Loucy (cell line): ENCODE measurements around the gene KDM5C.

Experiments used
- H2AFZ ChIP-seq: fragments of 200-600 bp; sonication (generic); 2 replicates; pipeline ENCODE4 v1.6.0; 2016; ENCODE audit warnings: antibody characterized with exemption, mild to moderate bottlenecking, low read length, moderate library complexity
- H3F3A ChIP-seq: fragments of 200-600 bp; 2 replicates; pipeline ENCODE4 v1.6.0; 2016; ENCODE audit warnings: antibody characterized with exemption, low read depth, mild to moderate bottlenecking
- H3K27me3 ChIP-seq: fragments of 200-600 bp; sonication (generic); 2 replicates; pipeline ENCODE4 v1.6.1; 2014; ENCODE audit warnings: low read length, mild to moderate bottlenecking; ENCODE audit not compliant: insufficient read depth, poor library complexity, severe bottlenecking
- H3K36me3 ChIP-seq: fragments of 200-600 bp; sonication (generic); 2 replicates; pipeline ENCODE4 v1.6.1; 2016; ENCODE audit warnings: low read length; ENCODE audit not compliant: insufficient read depth
- H3K4me1 ChIP-seq: fragments of 200-600 bp; sonication (generic); 2 replicates; pipeline ENCODE4 v1.5.1; 2014; ENCODE audit warnings: low read length, mild to moderate bottlenecking; ENCODE audit not compliant: insufficient read depth, poor library complexity, severe bottlenecking
- H3K4me2 ChIP-seq: fragments of 200-600 bp; sonication (generic); 2 replicates; pipeline ENCODE4 v1.6.0; 2014; ENCODE audit warnings: antibody characterized with exemption, low read length, low read depth, mild to moderate bottlenecking; ENCODE audit not compliant: poor library complexity, severe bottlenecking
- H3K4me3 ChIP-seq: fragments of 200-600 bp; sonication (generic); 2 replicates; pipeline ENCODE4 v1.5.1; 2014; ENCODE audit warnings: low read length, mild to moderate bottlenecking, mixed read lengths; ENCODE audit not compliant: poor library complexity, severe bottlenecking
- H3K79me2 ChIP-seq: fragments of 200-600 bp; sonication (generic); 2 replicates; pipeline ENCODE4 v1.6.1; 2014; ENCODE audit warnings: low read length; ENCODE audit not compliant: insufficient read depth
- H3K9ac ChIP-seq: fragments of 200-600 bp; sonication (generic); 2 replicates; pipeline ENCODE4 v1.6.0; 2014; ENCODE audit warnings: mild to moderate bottlenecking, low read depth, low read length, moderate library complexity; ENCODE audit not compliant: poor library complexity, severe bottlenecking
- H3K9me2 ChIP-seq: fragments of 200-600 bp; sonication (generic); replicated peaks from 2 replicates; pipeline ENCODE4 v1.6.1; 2016; ENCODE audit warnings: low read depth, low read length, mixed read lengths
- H3K9me3 ChIP-seq: fragments of 200-600 bp; sonication (generic); 2 replicates; pipeline ENCODE4 v1.6.1; 2014; ENCODE audit warnings: mild to moderate bottlenecking, antibody characterized with exemption, low read length, low read depth; ENCODE audit not compliant: insufficient read depth
- H4K20me1 ChIP-seq: fragments of 200-600 bp; sonication (generic); 2 replicates; pipeline ENCODE4 v1.6.0; 2014; ENCODE audit warnings: antibody characterized with exemption, low read length, mild to moderate bottlenecking; ENCODE audit not compliant: insufficient read depth, poor library complexity, severe bottlenecking
- EZH2phosphoT487 ChIP-seq: fragments of 200-600 bp; IDR thresholded peaks from 2 replicates; pipeline ENCODE4 v1.6.1; 2018; ENCODE audit warnings: antibody characterized with exemption, mild to moderate bottlenecking, moderate library complexity, borderline replicate concordance
- TF ChIP-seq, protein P1 (sequence below): fragments of 200-600 bp; sonication (generic); conservative IDR thresholded peaks from 2 replicates; pipeline ENCODE4 v1.5.1; 2014; ENCODE audit warnings: mild to moderate bottlenecking, antibody characterized with exemption, low read length

KDM5C gene

DNA sequence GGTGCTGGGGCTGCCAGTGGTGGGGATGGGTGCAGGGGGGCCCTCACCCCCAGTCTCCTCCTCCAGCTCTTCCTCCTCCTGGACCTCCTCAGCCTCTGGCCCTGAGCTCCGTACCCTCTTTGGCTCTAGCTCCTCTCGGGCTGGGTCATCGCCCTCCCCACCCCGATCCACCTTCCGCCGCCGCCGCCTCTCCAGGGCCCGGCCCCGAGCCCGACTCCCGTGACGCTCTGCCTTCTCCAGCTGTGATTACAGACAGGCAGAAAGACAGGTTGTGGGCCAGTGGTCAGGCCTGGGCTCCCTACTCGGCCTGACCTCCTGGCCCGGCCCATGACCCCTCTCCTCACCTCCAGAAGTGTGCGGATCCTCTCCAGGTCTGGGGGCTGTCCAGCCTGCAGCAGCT, 31.9 kb downstream of the KDM5C start:
- Histone ChIP-seq H3K36me3 (peaks cover 47% of the 10 kb centered on the region; the same call in 1 of the 2 replicates), H3K9ac (no peak overlapping the region), H3K4me1 (no peaks in the 10 kb centered on the region), H4K20me1 (no peaks in the 10 kb centered on the region), H3F3A (no peaks in the 10 kb centered on the region), H3K9me2 (no peaks in the 10 kb centered on the region), H3K4me2 (no peak overlapping the region), H3K4me3 (no peak overlapping the region), H3K9me3 (no peaks in the 10 kb centered on the region), H3K27me3 (no peaks in the 10 kb centered on the region), H2AFZ (no peak overlapping the region), H3K79me2 (no peaks in the 10 kb centered on the region)
- TF ChIP-seq, protein P1, sequence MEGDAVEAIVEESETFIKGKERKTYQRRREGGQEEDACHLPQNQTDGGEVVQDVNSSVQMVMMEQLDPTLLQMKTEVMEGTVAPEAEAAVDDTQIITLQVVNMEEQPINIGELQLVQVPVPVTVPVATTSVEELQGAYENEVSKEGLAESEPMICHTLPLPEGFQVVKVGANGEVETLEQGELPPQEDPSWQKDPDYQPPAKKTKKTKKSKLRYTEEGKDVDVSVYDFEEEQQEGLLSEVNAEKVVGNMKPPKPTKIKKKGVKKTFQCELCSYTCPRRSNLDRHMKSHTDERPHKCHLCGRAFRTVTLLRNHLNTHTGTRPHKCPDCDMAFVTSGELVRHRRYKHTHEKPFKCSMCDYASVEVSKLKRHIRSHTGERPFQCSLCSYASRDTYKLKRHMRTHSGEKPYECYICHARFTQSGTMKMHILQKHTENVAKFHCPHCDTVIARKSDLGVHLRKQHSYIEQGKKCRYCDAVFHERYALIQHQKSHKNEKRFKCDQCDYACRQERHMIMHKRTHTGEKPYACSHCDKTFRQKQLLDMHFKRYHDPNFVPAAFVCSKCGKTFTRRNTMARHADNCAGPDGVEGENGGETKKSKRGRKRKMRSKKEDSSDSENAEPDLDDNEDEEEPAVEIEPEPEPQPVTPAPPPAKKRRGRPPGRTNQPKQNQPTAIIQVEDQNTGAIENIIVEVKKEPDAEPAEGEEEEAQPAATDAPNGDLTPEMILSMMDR = no peak
- TF ChIP-seq EZH2phosphoT487 = no peak

DNA sequence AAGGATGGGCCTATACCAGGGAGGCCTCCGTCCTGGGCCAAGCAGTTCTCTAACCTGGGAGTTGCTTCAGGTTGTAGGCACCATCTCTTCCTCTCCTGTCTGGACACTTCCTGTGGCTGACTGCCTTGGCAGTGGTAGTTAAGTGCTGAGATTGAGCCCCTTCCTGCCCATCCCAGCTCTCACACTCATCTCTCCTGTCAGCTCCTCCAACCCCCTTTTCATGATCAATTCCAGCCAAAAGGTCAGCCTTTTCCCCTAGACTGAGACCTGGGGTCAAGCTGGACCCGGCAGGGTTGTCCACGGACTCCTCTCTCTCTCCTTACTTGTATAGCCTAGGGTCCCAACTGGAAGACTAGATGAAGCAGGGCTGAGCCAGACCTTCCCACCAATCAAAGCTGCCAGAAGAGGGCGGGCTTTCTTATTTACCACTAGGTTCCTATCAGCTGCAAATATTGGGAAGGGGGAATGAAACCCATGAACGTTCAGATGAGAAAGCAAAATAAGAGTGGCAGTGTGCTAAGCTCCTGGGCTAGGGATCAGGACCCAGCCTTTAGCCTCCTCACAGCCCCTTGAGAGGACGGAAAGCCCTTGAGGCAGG, 34.5 kb downstream of the KDM5C start:
- Histone ChIP-seq H3K4me1 (no peaks in the 10 kb centered on the region), H2AFZ (no peak overlapping the region), H3K27me3 (no peaks in the 10 kb centered on the region), H4K20me1 (no peaks in the 10 kb centered on the region), H3K9ac (no peak overlapping the region), H3K9me3 (no peaks in the 10 kb centered on the region), H3K4me2 (no peak overlapping the region), H3F3A (no peaks in the 10 kb centered on the region), H3K79me2 (no peaks in the 10 kb centered on the region), H3K36me3 (peaks cover 22% of the 10 kb centered on the region; the same call in 1 of the 2 replicates), H3K9me2 (no peaks in the 10 kb centered on the region), H3K4me3 (no peak overlapping the region)
- TF ChIP-seq EZH2phosphoT487 = no peak
- TF ChIP-seq, protein P1 = peak; percentile 32; the same call in 1 of the 2 replicates

DNA sequence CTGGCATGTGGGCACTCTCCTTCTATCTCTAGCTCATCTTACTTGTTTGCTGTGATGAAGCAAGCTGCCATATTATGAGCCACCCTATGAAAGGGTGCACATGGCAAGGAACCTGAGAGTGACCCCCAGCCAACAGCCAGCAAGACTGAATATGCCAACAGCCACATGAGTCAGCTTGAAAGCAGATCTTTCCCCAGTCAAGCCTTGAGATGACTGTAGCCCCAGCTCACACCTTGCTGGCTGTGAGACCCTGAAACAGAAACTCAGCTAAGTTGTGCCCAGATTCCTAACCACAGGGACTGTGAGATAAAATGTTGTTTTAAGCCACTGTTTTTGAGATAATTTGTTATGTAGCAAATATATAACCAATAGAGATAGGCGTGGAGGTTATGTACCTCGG, 36.2 kb downstream of the KDM5C start:
- TF ChIP-seq, protein P1 = no peak
- TF ChIP-seq EZH2phosphoT487 = no peak
- Histone ChIP-seq H2AFZ (no peak overlapping the region), H3K36me3 (peaks cover 7% of the 10 kb centered on the region; the same call in 1 of the 2 replicates), H3K9ac (no peak overlapping the region), H3K4me1 (no peaks in the 10 kb centered on the region), H3K4me3 (no peak overlapping the region), H3K9me3 (no peaks in the 10 kb centered on the region), H4K20me1 (no peaks in the 10 kb centered on the region), H3K79me2 (no peaks in the 10 kb centered on the region), H3K27me3 (no peaks in the 10 kb centered on the region), H3F3A (no peaks in the 10 kb centered on the region), H3K9me2 (no peaks in the 10 kb centered on the region), H3K4me2 (no peak overlapping the region)
